HG02642 (cell line): ENCODE data around the gene PRX.
"Not testable (repeated sequence)": the region's sequence is repeated elsewhere in the genome, so short reads cannot be mapped to it uniquely, and the experiment has no call there.

Experiments used
- ATAC-seq: cut with Tn5 transposase; IDR thresholded peaks from one replicate; pipeline ENCODE4 v1.9.1; 2021; ENCODE audit warnings: mild to moderate bottlenecking; ENCODE audit not compliant: unreplicated experiment, poor library complexity

PRX gene

DNA sequence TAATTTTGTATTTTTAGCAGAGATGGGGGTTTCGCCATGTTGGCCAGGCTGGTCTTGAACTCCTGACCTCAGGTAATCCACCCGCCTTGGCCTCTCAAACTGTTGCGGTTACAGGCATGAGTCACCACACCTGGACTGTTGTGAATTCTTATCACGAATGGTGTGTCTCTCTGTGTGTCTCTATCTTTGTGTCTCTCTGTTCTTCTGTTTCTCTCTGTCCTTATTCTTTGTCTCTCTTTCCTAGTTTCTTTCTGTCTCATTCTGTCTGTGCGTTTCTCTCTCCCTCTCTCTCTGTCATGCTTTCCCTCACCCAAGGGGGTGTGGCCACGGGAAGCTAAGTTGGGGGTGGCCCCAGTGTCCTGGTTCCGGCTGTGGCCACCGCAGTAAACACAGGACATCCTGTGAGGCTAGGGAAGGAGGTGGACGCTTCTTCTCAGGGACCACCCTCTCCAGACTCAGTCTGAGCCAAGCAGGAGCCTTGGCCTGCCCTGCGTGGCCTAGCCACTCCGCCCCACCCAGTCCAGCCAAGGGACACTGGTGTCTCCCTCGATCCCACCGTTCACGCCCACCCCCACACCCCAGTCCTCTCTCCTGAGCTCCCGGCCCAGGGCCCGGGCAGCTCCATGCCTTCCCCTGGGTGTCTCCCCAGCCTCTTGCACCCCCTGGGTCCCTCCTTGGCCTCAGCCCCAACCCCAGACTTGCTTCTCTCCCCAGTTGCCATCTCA, 3.9 kb upstream of the PRX start:
- ATAC-seq: no peak

DNA sequence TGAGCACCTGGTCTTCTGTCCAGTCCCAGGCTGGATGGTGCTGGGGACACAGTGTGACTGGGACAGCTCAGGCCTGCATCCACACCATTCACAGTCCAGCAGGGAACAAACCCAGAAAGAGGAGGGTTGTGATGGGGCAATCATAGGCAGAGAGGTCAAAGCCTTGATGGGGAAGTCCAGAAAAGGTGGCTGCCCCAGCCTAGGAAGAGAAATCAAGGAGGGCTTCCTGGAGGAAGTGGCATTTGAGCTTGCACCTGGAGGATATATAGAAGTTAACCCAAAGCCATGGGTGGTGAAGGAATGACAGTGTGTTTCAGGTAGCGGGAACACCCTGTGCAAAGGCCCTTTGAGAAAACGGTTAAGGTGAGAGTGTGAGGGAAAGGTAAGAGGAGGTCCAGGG, 2.6 kb upstream of the PRX start:
- ATAC-seq: no peak

DNA sequence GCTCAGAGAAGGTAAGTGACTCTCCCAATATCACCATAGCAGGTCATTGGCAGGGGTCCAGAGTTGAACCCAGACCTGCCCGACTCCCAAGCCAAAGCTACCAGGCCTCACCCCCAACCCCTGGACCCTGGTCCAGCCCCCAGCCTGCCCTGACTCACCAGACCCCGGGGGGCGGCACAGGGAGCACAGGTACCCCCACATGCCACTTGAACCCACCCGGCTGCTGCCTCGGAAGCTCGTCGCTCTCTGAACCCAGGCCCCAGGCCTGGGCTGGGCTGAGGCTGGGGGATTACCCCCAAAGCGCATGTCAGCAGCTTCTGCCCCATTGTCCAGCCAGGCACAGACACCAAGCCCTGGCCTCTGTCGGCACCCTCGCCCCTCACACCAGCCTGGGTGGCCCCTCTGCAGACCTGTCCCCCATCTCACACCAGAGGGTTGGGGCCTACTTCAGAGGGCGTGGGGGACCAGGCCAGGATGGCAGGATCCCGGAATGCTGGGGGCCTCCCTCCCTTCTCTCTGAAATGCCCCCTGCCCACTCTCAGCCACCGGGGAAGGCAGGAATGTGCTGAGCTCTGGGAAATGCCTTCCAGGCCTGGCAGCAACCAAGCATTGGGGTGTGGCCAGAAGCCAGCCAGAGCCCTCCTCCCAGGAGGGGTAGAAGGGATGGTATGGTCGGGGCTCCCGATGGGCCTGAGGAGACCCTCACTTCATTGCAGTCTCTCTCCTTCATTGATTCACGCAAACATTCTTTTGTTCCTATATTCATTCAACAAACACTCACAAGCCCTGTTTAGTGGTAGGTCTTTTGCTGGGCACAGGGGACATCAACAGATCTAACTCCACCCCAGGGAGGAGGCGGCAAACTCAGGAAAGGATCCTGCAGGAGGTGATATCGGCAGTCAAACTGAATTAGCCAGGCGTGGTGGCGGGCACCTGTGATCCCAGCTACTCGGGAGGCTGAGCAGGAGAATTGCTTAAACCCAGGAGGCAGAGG, 1.7 kb upstream of the PRX start:
- ATAC-seq: no peak

DNA sequence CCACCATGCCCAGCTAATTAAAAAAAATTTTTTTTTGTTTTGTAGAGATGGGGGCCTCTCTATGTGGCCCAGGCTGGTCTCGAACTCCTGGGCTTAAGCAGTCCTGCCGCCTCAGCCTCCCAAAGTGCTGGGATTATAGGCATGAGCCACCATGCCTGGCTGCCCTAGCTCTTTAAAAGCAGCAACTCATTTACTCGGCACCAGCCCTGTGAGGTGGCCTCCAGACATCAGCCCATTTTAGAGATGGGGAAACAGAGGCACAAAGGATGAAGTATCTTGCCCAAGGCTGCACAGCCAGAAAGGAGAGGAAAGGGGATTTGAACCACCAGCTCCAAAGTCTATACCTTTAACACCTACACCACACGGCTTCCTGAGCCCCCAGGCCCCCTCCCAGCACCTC, 312 bp downstream of the PRX start:
- no peak for ATAC-seq

DNA sequence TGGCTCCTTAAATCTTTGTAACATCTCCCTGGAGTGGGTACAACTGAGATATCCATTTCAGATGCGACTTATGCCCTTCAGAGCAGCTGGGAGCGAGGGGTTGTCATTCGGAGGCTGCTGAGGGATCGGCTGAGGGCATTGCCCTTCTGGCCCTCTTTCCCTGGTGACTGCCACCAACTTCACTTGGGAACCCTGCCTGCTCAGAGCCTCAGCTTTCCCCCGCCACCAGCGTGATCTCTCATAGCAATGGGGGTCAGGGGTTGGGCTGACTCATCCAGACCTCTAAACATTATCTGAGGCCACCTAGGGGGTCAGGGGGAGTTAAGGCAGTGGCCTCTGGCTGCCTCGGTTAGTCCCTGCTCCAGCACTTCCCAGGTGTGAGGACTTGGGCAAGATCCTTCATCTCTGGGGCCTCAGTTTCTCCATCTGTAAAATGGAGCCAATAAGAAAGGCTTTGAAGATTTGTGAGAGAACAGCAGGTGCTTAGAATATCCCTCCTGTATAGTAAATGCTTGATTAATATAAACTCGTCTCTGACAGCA, 1.1 kb downstream of the PRX start:
- ATAC-seq: no peak

DNA sequence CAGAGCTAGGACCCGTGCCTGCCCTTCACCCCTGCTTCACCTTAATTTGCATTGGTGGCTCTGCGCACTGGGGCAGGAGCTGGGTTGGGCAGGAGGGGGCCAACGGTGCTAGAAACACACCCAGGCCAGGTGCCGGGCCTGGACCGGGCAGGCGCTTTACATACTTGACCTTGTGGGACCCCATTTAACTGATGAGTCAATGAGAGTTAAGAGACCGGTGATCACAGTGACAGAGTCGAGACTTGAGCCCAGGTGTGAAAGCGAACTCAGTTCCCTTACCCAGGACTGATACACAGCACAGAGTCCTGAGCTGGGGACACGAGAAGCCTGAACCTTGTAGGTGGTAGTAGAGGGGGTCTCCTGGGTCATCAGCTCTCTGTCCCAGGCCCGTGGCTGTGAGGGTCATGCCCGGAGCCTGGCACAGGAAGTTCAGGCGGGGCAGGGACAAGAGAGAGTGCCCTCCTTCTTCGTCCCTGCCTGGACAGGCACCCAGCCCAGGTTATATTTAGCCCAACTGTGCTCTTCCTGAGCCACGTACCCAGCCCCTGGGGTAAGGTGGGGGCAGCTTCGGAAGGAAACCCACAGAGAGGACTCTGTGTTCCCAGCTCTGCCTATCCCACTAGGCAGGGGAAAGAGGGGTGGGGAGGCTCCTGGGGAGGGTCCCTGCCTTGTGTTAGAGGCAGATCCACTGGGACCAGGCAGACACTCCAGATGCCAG, 1.9 kb downstream of the PRX start:
- ATAC-seq: no peak

DNA sequence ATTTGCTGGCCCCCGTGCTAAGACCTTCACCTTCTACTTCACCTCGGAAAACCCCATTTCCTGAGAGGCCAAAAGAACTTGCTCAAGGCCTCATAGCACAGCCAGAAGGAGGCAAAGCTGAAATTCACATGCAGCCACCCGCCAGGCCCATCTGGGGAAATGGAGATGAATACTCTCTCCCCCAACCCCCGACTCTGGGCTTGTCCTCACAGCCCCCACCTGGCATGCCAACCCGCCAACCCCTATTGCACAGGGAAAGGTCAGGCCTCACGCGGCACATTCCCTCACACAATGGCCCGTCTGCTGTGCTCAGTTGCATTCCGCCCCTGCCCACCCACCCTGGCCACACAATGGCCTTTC, 3.2 kb downstream of the PRX start:
- ATAC-seq: no peak

DNA sequence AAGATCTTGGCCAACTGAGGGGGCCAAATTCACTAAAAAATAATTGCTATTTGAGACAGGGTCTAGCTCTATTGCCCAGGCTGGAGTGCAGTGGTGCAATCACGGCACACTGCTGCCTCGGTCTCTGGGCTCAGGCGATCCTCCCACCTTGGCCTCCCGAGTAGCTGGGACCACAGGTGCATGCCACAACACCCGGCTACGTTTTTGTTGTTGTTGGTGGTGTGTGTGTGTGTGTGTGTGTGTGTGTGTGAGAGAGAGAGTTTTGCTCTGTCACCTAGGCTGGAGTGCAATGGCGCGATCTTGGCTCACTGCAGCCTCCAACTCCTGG, 4.6 kb downstream of the PRX start:
- not testable (repeated sequence) for ATAC-seq

DNA sequence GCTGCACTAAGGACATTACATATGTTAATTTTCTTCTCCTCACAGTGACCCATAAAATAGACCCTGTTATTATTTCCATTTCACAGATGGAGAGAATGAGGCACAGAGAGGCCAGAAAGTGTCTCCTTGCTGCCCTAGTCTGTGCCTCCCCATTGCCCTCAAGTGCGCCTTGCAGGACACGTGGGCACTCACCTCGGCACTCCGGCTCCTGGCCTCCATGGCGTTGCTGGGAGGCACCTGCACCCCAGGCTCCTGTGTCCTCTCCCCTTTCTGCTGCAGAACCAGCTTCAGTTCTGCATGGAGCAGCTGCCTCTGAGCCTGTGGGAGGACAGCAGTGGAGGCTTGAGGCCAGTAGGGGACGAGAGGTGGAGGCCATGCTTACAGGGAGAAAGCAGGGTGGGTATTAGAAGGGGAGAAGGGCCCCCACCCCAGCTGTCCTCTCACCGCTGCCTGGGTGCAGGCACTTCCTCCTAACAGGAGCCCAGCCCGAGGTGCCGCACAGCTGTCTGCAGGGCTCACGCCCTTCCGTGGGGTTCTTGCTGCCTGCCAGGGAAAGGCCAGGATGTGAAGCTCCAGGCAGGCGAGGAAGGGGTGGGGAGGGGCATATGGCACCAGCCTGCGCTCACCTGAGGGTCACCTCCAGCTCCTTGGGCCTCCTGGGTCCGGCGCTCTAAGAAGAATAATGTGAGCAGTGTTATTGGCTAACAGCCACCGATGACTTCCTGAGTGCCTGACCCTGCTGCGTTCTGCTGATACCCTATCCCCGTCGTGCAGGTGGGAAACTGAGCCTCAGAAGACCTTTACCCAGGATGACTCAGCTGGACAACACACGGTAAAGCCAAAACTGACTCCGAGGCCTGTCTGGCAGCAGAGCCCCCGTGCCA, 5.2 kb downstream of the PRX start:
- no peak for ATAC-seq

DNA sequence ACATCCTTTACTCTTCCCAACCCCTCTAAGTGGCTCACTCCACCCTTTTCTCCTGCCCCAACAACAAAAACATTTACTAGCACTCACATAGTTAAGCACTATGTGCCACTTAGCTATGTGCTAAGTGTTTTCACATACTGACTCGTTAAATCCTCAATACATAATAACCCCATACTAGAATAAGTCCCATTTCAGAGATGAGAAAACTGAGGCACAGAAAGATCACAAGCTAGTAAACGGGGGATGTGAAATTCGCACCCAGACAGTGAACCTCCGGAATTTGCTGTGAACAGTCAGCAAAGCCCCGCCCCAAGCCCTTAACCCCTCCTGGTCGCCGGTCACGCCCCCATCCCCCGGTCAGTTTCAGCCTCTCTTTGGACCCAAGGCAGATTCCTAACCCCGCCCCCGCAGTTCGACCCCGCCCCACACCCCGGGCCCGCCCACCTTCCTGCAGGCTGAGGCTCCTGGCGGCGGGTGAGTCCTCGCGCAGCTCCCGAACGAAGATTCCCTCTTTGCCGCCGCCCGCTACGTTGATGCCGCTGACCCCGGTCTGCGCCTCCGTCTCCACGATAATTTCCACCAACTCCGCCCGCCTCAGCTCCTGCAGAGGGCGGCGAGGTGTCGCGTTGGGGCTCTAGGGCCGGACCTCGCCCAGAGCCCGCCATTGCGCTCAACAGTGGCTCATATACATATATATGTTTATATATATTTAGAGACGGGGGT, 9.8 kb downstream of the PRX start:
- ATAC-seq: peak; percentile 77

DNA sequence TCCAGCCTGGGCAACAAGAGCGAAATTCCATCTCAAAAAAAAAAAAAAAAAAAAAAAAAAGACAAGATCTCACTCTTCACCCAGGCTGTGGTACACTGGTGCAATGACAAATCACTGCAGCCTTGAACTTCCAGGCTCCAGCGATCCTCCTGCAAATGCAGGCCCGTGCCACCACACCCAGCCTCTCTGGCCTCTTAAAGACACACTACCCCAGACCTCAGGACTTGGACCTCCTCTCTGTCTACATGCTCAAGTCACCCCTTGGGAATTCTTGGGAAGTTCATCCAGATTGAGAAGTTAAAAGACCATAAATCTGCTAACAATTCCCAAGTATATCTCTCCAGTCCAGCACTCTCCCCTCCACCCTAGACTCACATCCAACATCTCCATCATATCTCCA, 12.6 kb downstream of the PRX start:
- no peak for ATAC-seq

DNA sequence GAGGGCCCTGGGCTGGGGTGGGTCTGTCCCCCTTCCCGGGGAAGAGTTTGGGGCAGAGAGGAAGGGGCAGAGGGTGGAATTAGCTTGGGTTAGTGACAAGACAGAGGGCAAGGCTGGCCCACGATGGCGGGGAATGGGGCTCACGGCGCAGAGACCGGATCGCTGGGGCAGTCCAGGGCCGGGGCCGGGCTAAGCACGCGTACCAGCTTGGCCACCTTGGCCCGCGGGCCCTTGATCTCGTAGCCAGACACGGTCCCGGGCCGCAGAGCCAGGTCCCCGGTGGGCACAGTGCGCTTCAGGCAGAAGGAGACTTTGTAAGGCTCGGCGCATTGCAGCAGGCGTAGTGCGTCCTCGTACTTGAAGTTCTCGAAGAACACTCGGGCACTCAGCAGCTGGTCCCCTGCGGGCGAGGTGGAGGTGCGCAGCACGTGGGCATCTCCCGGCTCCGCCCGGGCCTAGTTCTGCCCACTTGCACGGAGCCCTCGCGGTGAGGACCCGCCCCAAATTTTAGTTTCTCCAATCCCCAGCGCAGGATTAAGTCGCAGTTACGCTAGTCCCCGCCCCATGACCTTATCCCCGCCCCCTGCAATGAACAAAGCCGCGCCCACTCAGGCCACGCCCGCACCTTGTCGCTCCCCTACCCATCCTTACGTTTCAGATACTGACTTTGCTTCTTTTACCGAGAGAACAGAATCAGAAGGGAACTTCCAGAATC, 14.6 kb downstream of the PRX start:
- no peak for ATAC-seq

DNA sequence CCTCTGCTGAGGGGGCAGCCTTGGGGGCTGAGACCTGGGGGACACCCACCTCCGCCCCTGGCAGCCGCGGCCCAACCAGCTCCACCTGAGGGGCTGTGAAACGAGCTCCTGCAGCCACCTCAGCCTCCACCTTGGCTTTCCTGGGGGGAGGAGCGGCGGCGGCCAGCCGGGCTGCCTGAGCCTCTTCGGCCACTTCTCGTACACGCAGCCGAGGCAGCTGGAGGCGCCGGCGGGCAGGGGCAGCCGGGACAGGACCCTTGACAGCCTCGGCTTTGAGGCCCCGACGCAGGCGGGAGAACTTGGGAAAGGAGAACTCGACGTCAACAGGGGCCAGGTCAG, 15.6 kb downstream of the PRX start:
- ATAC-seq: no peak

DNA sequence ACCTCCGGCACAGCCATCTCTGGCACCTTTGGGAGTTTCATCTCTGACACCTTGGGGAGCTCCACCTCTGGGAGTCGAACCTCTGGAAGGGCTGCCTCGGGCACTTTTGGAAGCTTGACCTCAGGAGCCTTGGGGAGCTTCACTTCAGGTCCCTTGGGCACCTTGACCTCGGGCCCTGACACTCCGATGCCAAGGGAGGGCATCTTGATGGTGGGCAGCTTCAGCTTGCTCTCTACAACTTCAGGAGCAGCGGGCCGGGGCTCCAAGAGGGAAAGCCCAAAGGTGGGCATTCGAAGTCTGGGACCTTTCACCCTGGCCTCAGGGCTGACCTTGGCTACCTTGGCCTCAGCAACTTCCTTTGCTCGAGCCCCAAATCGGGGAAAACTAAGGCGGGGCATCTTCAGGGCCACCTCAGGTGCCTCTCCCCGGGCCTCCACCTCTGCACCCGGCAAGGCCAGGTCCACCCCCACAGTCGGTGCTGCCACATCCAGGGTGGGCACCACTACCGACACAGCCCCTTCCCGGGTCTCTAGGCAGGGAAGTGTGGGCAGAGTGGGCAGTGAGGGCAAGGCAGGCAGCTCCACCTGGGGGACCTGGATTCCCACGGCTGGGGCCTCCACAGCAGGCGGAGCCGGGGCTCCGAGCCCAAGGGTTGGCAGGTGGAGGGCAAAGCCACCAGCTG, 16.2 kb downstream of the PRX start:
- ATAC-seq: no peak

DNA sequence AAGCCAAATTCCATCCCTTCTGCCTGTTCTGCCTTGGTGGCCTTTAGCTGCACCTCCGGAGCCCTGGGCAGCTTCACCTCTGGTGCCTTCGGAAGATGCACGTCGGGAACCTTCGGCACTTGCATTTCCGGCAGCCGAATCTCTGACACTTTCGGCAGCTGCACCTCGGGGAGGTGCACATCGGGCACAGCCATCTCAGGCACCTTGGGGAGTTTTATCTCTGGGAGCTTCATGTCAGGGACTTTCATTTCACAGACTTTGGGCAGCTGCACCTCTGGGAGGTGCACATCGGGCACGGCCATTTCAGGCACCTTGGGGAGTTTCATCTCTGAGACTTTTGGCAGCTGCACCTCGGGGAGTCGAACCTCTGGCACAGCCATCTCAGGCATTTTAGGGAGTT, 17.2 kb downstream of the PRX start:
- no peak for ATAC-seq

DNA sequence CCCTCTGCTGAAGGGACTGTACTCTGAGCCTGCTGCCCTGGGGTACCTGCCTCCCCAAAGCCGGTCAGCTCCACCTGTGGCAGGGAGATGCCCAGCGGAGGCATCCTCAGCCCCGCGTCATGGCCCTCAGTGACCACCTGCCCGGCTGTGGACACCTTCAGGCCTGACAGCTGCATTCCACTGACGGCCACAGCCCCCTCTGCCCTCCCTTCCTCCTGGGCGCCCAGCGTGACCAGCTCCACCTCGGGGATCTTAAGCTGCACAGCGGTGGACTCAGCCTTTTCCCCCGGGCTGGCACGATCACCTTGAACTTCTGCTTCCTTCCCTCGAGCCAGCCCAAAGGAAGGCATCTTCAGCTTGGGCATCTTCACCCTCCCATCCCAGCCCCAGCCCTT, 18.4 kb downstream of the PRX start:
- no peak for ATAC-seq

DNA sequence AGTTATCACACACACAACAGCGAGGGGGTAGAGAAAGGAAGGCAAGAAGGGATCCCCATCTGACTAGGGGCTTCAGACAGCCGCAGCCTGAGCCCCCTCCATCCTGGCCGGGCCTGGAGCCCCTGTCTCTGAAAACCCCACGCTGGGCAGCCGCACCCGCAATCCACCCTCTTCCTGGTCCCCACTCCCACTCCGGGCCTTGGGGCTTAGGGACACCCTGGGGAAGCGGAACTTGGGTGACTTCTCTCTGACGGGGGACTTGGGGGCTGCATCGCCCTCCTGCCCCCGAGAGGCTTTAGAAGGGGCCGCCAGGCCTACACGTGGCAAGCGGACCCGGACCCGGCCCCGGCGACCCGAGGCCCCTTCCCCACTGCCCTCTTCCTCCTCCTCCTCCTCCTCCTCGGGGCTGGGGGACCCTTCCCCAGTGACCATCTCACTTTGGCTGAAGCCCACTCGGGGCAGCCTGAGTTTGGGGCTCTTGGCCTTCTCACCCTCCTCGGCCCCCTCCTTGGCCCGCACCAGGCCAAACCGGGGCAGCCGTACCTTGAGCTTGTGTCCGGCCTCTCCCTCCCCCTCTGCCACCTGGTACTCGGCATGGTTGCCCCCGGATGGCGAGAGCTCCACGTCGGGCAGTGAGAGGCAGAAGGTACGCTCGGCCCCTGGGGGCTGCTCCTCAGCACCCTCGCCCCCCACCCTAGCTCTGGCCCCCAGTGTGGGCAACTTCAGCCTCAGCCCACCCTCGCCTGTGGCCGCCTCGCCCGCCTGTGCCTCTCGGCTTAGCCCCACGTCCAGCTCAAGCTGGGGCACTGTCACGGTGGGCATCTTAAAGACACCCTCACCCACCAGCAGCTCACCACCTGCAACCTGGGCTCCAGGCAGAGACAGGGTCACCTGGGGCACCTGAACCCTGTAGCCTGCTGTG, 19.0 kb downstream of the PRX start:
- no peak for ATAC-seq
